K562 (cell line): Measurements from ENCODE around the gene LRP1-AS. TPM values are rescaled to one million over a fixed set of nuclear protein-coding genes. Genes with fewer than 3 reads are reported as not detected.

ENCODE experiments used
- ATAC-seq: fragments of 200-7000 bp; cut with Tn5 transposase; 3 replicates; pipeline ENCODE4 v1.9.1; 2020; ENCODE audit warnings: moderate library complexity
- BruUV-seq: library from RNA; stranded (reverse); fragments of 400-500 nt; replicated peaks from 2 replicates; lab custom pipeline; 2021; lab: Mats Ljungman, UMichigan
- CTCF ChIA-PET: fragments of 300-600 bp; formaldehyde crosslinking; extraction: SDS; loops from one replicate; lab custom pipeline; 2021; ENCODE audit warnings: low intra/inter-chr PET ratio; lab: Yijun Ruan, JAX
- POLR2A ChIA-PET: fragments of 300-600, 350-650 bp; sonication (Branson Sonifier 250); formaldehyde crosslinking; extraction: SDS; loops from one replicate; lab custom pipeline; 2021; ENCODE audit warnings: antibody characterized with exemption, inconsistent platforms; lab: Yijun Ruan, JAX
- DNase-seq, 4 experiments: peaks; one replicate each; pipeline versions ENCODE4 v3.0.0 to v3.0.0-alpha.2; 2011 to 2018; ENCODE audit warnings: low spot score in 3 of 4, mixed read lengths in 3 of 4; ENCODE audit errors: extremely low read depth in 1 of 4
- FAIRE-seq: peaks from 2 replicates; lab custom pipeline; 2011; peaks lifted over from hg19 to GRCh38; lab: Jason Lieb, UNC
- H2AFZ ChIP-seq: 2 replicates; pipeline ENCODE4 v1.6.0; 2011; ENCODE audit warnings: low read depth, low read length, control low read depth, inconsistent platforms
- H3K27ac ChIP-seq: fragments of 200-600 bp; 3 replicates; pipeline ENCODE4 v1.8.0; 2011; ENCODE audit warnings: low read depth, mild to moderate bottlenecking, control low read depth, inconsistent platforms, low read length, moderate library complexity, mixed read lengths; ENCODE audit errors: extremely low read depth
- H3K27me3 ChIP-seq, 2 experiments: fragments of 300-600 bp in 1 of 2; 2 replicates in 1 of 2; 3 replicates in 1 of 2; pipeline versions ENCODE4 v1.6.0 to v1.8.0; 2011; ENCODE audit warnings: inconsistent platforms in 2 of 2, low read length in 2 of 2, mild to moderate bottlenecking in 1 of 2, mixed read lengths in 1 of 2, moderate library complexity in 1 of 2; ENCODE audit not compliant: control insufficient read depth in 2 of 2, insufficient read depth in 2 of 2
- H3K36me3 ChIP-seq: fragments of 300-600 bp; 3 replicates; pipeline ENCODE4 v1.8.0; 2011; ENCODE audit warnings: mild to moderate bottlenecking, low read length, inconsistent platforms; ENCODE audit not compliant: control insufficient read depth, insufficient read depth
- H3K4me1 ChIP-seq, 2 experiments: fragments of 200-600 bp in 1 of 2; replicated peaks in 1 of 2; 2 replicates in 1 of 2; 3 replicates in 1 of 2; pipeline versions ENCODE4 v1.5.1 to v1.8.0; 2011; ENCODE audit warnings: inconsistent platforms in 2 of 2, low read length in 2 of 2, mild to moderate bottlenecking in 1 of 2, mixed read lengths in 1 of 2, moderate library complexity in 1 of 2; ENCODE audit not compliant: control insufficient read depth in 2 of 2, insufficient read depth in 2 of 2
- H3K4me2 ChIP-seq: 2 replicates; pipeline ENCODE4 v1.6.1; 2011; ENCODE audit warnings: low read length, control low read depth, inconsistent platforms, mixed read lengths; ENCODE audit not compliant: insufficient read depth
- H3K4me3 ChIP-seq: fragments of 200-600 bp; sonication (generic), shearing (Covaris generic); 2 replicates; pipeline ENCODE4 v1.5.1; 2016; ENCODE audit warnings: control low read depth, inconsistent platforms
- H3K79me2 ChIP-seq: fragments of 200-600 bp; 3 replicates; pipeline ENCODE4 v1.8.0; 2011; ENCODE audit warnings: low read length, inconsistent platforms; ENCODE audit not compliant: control insufficient read depth, insufficient read depth
- H3K9ac ChIP-seq, 2 experiments: 2 replicates each; pipeline versions ENCODE4 v1.6.0 to v1.6.1; 2011; ENCODE audit warnings: low read depth in 2 of 2, low read length in 2 of 2, control low read depth in 1 of 2, inconsistent platforms in 1 of 2, mild to moderate bottlenecking in 1 of 2, mixed read lengths in 1 of 2; ENCODE audit not compliant: insufficient read depth in 1 of 2
- H3K9me1 ChIP-seq: one replicate; pipeline ENCODE4 v1.6.0; 2011; ENCODE audit warnings: inconsistent platforms, mild to moderate bottlenecking, low read length, moderate library complexity; ENCODE audit not compliant: control insufficient read depth, insufficient read depth
- H3K9me3 ChIP-seq: replicated peaks from 2 replicates; pipeline ENCODE4 v1.5.1; 2011; ENCODE audit warnings: low read depth, low read length, inconsistent platforms; ENCODE audit not compliant: control insufficient read depth, insufficient read depth
- H4K20me1 ChIP-seq: replicated peaks from 2 replicates; pipeline ENCODE4 v1.6.1; 2011; ENCODE audit warnings: low read length, inconsistent platforms, mixed read lengths; ENCODE audit not compliant: control insufficient read depth, insufficient read depth
- CBX3 ChIP-seq, 2 experiments: IDR thresholded peaks; 1 replicate in 1 of 2; 2 replicates in 1 of 2; pipeline ENCODE4 v1.6.1; 2012; ENCODE audit warnings: inconsistent platforms in 2 of 2, low read length in 2 of 2, borderline replicate concordance in 1 of 2, control low read depth in 1 of 2
- ETS2 ChIP-seq: IDR thresholded peaks from 2 replicates; pipeline ENCODE4 v1.6.1; 2016; ENCODE audit warnings: borderline replicate concordance, missing genetic modification characterization, mild to moderate bottlenecking, moderate library complexity, missing compliant biosample characterization; ENCODE audit not compliant: poor library complexity, severe bottlenecking
- FOXJ2 ChIP-seq: fragments of 200-800 bp; sonication (Bioruptor generic); IDR thresholded peaks from 2 replicates; pipeline ENCODE4 v1.6.1; 2016; ENCODE audit warnings: missing genetic modification characterization, missing compliant biosample characterization
- NR4A1 ChIP-seq, 2 experiments: fragments of 250-450 bp in 1 of 2; fragments of 450-650 bp in 1 of 2; sonication (Bioruptor Pico) in 1 of 2; IDR thresholded peaks; 2 replicates each; pipeline versions ENCODE4 v1.4.0 to v1.6.1; 2016 to 2020; ENCODE audit warnings: mild to moderate bottlenecking in 2 of 2, missing compliant biosample characterization in 1 of 2, missing genetic modification characterization in 1 of 2, moderate library complexity in 1 of 2
- POLR2H ChIP-seq: IDR thresholded peaks from 2 replicates; pipeline ENCODE4 v1.6.1; 2016; ENCODE audit warnings: missing genetic modification characterization, low read depth, mild to moderate bottlenecking, control low read depth, missing compliant biosample characterization, moderate library complexity
- SMARCE1 ChIP-seq: fragments of 450-650 bp; IDR thresholded peaks from 2 replicates; pipeline ENCODE4 v1.7.1; 2016; ENCODE audit warnings: mild to moderate bottlenecking
- ZKSCAN8 ChIP-seq: fragments of 200-800 bp; sonication (Bioruptor generic); IDR thresholded peaks from 2 replicates; pipeline ENCODE4 v1.6.1; 2016; ENCODE audit warnings: missing genetic modification characterization, missing compliant biosample characterization
- ZNF165 ChIP-seq: fragments of 250-450 bp; sonication (Bioruptor Pico); IDR thresholded peaks from 2 replicates; pipeline ENCODE4 v1.4.0; 2020; ENCODE audit warnings: borderline replicate concordance
- ZNF3 ChIP-seq: fragments of 250-450 bp; sonication (Bioruptor Pico); IDR thresholded peaks from 2 replicates; pipeline ENCODE4 v1.5.0; 2021; ENCODE audit warnings: mild to moderate bottlenecking, moderate library complexity
- WGBS: fragments of 100-300 bp; shearing (Covaris generic); methylation state at CpG from one replicate; pipeline ENCODE4 v1.1.6; 2016; ENCODE audit warnings: low coverage, mixed read lengths; ENCODE audit not compliant: insufficient coverage; ENCODE audit errors: missing lambda C conversion rate; 5-methylcytosine and 5-hydroxymethylcytosine counted together
- in situ Hi-C: fragments of 300-500 bp; cut with MboI; formaldehyde crosslinking; loops from 4 replicates; pipeline ENCODE4 v1.15.0; 2018; ENCODE audit warnings: inconsistent platforms, mixed read lengths
- intact Hi-C: fragments of 100-400 bp; cut with micrococcal nuclease; formaldehyde crosslinking; loops from 2 replicates; pipeline ENCODE4 v1.14.2; 2022
- polyA plus RNA-seq, 8 experiments: library from polyadenylated mRNA; depleted of rRNA in 4 of 8; stranded (reverse) in 5 of 8; unstranded in 3 of 8; fragments of >200 nt; fragmentation: Nextera tagmentation in 2 of 8; fragmentation: Illumina TruSeq in 1 of 8; extraction: Ambion mirVana in 2 of 8; extraction: Trizol in 1 of 8; gene quantifications; 2 replicates each; pipeline versions ENCODE4 v1.2.1 to v1.2.3, GENCODE V29; 2011 to 2014; ENCODE audit warnings: inconsistent platforms in 1 of 8, missing spikeins in 1 of 8
- total RNA-seq, 7 experiments: library from RNA; depleted of rRNA in 6 of 7; stranded (reverse); fragments of >200 nt in 6 of 7; fragmentation: Illumina TruSeq in 2 of 7; extraction: Trizol in 2 of 7; gene quantifications; 2 replicates each; pipeline versions ENCODE4 v1.2.1 to v1.2.3, GENCODE V29; 2011 to 2021; ENCODE audit warnings: low replicate concordance in 1 of 7
- TF ChIP-seq, protein P1 (sequence below): sonication (generic); formaldehyde crosslinking; IDR thresholded peaks from 2 replicates; pipeline ENCODE4 v1.8.0; 2022; ENCODE audit warnings: mild to moderate bottlenecking, missing genetic modification reagents
- TF ChIP-seq, protein P2 (sequence below): fragments of 250-450 bp; sonication (Bioruptor Pico); IDR thresholded peaks from 2 replicates; pipeline ENCODE4 v1.5.0; 2021
- TF ChIP-seq, protein P3 (sequence below): fragments of 450-650 bp; formaldehyde crosslinking; IDR thresholded peaks from 2 replicates; pipeline ENCODE4 v1.4.0; 2020; ENCODE audit warnings: mild to moderate bottlenecking
- TF ChIP-seq, protein P4 (sequence below): fragments of 450-650 bp; IDR thresholded peaks from 2 replicates; pipeline ENCODE4 v1.6.1; 2018; ENCODE audit warnings: mild to moderate bottlenecking, low read depth; ENCODE audit not compliant: partially characterized antibody
- TF ChIP-seq, protein P5 (sequence below): sonication (generic); formaldehyde crosslinking; IDR thresholded peaks from 2 replicates; pipeline ENCODE4 v1.8.0; 2023; ENCODE audit warnings: mild to moderate bottlenecking, missing genetic modification reagents

Gene LRP1-AS
- total and polyA plus RNA-seq, 9 of the 15 experiments (the other 6 are each of a cell fraction or from before 2014, with no cell fraction given) = not detected

DNA sequence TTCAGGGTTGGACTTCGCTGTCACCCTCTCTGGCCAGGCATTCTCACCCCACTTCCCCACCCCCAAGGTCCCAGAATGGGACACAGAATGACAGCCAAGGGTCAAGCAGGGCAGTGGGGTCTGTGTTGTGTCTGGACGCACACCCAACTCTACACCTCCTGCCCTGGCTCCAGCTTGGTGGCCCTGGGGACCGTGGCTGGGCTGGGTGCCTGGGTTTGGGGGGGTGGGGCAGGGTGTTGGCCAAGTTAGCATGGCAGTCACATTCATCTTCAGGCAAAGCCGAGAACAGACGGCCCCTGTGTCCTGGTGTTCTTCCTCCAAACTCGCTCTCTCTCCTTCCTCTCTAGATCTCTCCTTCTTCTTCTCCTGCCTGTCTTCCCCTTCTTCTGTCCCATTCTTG lies 13.5 kb downstream of the LRP1-AS start:
- Histone ChIP-seq H3K9ac (no peak overlapping the region; a peak in 1 of 4 replicates), H3K27me3 (no peaks in the 10 kb centered on the region), H3K79me2 (no peaks in the 10 kb centered on the region), H4K20me1 (no peaks in the 10 kb centered on the region), H3K4me3 (no peak overlapping the region), H3K4me2 (no peak overlapping the region), H3K36me3 (no peaks in the 10 kb centered on the region), H2AFZ (no peak overlapping the region), H3K4me1 (peaks cover 21 to 26% of the 10 kb centered on the region in 2 experiments), H3K9me1 (no peaks in the 10 kb centered on the region), H3K27ac (no peak overlapping the region), H3K9me3 (no peaks in the 10 kb centered on the region)
- intact Hi-C loops (no loop called here), in situ Hi-C loops (no loop called here)
- CTCF ChIA-PET = no interaction called here
- TF ChIP-seq POLR2H (no peak), CBX3 (IDR thresholded peaks at IDR 0.05; ENCODE audit: borderline replicate concordance in 1 of 2, low read length in 2 of 2) (no peak), NR4A1 (CRISPR knock-in tag; IDR thresholded peaks at IDR 0.05) (no peak), NR4A1 (tag; IDR thresholded peaks at IDR 0.05) (no peak), ZKSCAN8 (CRISPR knock-in tag) (no peak), ETS2 (no peak), ZNF165 (CRISPR knock-in tag) (no peak), ZNF3 (CRISPR knock-in tag) (no peak), SMARCE1 (no peak), FOXJ2 (tag) (no peak)
- TF ChIP-seq, protein P1, sequence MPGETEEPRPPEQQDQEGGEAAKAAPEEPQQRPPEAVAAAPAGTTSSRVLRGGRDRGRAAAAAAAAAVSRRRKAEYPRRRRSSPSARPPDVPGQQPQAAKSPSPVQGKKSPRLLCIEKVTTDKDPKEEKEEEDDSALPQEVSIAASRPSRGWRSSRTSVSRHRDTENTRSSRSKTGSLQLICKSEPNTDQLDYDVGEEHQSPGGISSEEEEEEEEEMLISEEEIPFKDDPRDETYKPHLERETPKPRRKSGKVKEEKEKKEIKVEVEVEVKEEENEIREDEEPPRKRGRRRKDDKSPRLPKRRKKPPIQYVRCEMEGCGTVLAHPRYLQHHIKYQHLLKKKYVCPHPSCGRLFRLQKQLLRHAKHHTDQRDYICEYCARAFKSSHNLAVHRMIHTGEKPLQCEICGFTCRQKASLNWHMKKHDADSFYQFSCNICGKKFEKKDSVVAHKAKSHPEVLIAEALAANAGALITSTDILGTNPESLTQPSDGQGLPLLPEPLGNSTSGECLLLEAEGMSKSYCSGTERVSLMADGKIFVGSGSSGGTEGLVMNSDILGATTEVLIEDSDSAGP (CRISPR knock-in tag) = no peak
- TF ChIP-seq, protein P2, sequence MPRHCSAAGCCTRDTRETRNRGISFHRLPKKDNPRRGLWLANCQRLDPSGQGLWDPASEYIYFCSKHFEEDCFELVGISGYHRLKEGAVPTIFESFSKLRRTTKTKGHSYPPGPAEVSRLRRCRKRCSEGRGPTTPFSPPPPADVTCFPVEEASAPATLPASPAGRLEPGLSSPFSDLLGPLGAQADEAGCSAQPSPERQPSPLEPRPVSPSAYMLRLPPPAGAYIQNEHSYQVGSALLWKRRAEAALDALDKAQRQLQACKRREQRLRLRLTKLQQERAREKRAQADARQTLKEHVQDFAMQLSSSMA (CRISPR knock-in tag) = no peak
- TF ChIP-seq, protein P3, sequence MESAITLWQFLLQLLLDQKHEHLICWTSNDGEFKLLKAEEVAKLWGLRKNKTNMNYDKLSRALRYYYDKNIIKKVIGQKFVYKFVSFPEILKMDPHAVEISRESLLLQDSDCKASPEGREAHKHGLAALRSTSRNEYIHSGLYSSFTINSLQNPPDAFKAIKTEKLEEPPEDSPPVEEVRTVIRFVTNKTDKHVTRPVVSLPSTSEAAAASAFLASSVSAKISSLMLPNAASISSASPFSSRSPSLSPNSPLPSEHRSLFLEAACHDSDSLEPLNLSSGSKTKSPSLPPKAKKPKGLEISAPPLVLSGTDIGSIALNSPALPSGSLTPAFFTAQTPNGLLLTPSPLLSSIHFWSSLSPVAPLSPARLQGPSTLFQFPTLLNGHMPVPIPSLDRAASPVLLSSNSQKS (CRISPR knock-in tag) = no peak
- TF ChIP-seq, protein P4, sequence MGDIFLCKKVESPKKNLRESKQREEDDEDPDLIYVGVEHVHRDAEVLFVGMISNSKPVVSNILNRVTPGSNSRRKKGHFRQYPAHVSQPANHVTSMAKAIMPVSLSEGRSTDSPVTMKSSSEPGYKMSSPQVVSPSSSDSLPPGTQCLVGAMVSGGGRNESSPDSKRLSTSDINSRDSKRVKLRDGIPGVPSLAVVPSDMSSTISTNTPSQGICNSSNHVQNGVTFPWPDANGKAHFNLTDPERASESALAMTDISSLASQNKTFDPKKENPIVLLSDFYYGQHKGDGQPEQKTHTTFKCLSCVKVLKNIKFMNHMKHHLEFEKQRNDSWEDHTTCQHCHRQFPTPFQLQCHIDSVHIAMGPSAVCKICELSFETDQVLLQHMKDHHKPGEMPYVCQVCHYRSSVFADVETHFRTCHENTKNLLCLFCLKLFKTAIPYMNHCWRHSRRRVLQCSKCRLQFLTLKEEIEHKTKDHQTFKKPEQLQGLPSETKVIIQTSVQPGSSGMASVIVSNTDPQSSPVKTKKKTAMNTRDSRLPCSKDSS = no peak
- TF ChIP-seq, protein P5, sequence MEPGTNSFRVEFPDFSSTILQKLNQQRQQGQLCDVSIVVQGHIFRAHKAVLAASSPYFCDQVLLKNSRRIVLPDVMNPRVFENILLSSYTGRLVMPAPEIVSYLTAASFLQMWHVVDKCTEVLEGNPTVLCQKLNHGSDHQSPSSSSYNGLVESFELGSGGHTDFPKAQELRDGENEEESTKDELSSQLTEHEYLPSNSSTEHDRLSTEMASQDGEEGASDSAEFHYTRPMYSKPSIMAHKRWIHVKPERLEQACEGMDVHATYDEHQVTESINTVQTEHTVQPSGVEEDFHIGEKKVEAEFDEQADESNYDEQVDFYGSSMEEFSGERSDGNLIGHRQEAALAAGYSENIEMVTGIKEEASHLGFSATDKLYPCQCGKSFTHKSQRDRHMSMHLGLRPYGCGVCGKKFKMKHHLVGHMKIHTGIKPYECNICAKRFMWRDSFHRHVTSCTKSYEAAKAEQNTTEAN (CRISPR knock-in tag) = no peak
- FAIRE-seq (no peak), ATAC-seq (no peak), DNase-seq (no peak)
- POLR2A ChIA-PET = interaction anchor here (1.3 kb wide), 1 partner anchor 22 kb away, joined by 4 read pairs; the partner anchor contains the start of gene STAT6
- 23% methylated on average over 3 of the region's 6 CpGs for WGBS
- no TSS peak for BruUV-seq
